Neural progenitor cell (in vitro differentiated cells): ENCODE measurements around the gene WNT8B.

Experiments
- EZH2 ChIP-seq: fragments of 200-600 bp; sonication (generic); IDR thresholded peaks from 2 replicates; pipeline ENCODE4 v1.6.1; 2017; ENCODE audit warnings: antibody characterized with exemption, mild to moderate bottlenecking, moderate library complexity
- EZH2phosphoT487 ChIP-seq: fragments of 200-600 bp; sonication (generic); IDR thresholded peaks from 2 replicates; pipeline ENCODE4 v1.6.1; 2017; ENCODE audit warnings: antibody characterized with exemption
- TF ChIP-seq, protein P1 (sequence below): fragments of 200-600 bp; sonication (generic); IDR thresholded peaks from 2 replicates; pipeline ENCODE4 v1.5.1; 2017; ENCODE audit warnings: antibody characterized with exemption, mild to moderate bottlenecking

DNA sequence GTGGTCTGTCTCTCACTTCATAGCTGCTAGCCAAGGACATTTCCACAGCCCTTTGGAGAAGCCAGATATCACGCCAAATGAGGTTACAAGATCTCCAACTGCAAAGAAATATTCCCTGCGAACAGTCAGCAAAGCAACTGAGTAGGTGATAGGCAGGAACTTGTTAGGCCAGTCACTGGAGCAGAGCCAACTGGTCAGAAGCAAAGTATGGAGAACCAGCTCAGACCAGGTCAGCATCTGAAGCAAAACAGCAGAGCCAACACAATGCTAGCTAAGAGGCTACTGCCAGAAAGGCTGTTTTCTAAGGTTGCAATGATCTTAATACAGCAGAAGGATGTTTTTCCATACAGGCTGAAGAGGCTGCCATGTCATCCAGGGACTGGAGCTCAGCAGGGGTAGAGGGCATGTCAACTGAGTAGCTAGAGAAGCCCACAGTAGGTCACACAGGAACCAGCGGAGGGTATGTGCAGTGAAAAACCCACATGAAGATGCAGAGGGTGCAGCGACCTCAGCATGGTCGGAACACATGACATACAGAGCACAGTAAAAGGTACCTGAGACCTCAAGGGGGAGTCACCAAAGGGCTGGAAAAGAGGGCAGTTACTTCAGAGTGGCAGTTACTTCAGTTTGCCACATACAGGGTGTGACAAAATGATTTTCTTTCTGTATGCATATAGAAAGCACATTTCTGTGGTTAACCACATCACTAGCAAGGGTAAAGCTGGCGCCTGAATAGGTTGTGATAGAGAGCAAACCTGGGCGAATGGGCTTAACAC, 47.9 kb downstream of the WNT8B start:
- TF ChIP-seq, protein P1, sequence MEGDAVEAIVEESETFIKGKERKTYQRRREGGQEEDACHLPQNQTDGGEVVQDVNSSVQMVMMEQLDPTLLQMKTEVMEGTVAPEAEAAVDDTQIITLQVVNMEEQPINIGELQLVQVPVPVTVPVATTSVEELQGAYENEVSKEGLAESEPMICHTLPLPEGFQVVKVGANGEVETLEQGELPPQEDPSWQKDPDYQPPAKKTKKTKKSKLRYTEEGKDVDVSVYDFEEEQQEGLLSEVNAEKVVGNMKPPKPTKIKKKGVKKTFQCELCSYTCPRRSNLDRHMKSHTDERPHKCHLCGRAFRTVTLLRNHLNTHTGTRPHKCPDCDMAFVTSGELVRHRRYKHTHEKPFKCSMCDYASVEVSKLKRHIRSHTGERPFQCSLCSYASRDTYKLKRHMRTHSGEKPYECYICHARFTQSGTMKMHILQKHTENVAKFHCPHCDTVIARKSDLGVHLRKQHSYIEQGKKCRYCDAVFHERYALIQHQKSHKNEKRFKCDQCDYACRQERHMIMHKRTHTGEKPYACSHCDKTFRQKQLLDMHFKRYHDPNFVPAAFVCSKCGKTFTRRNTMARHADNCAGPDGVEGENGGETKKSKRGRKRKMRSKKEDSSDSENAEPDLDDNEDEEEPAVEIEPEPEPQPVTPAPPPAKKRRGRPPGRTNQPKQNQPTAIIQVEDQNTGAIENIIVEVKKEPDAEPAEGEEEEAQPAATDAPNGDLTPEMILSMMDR = no peak
- no peak for TF ChIP-seq EZH2
- TF ChIP-seq EZH2phosphoT487 = no peak
